ENCODE data around the gene RBM18.

The RBM18 gene

DNA sequence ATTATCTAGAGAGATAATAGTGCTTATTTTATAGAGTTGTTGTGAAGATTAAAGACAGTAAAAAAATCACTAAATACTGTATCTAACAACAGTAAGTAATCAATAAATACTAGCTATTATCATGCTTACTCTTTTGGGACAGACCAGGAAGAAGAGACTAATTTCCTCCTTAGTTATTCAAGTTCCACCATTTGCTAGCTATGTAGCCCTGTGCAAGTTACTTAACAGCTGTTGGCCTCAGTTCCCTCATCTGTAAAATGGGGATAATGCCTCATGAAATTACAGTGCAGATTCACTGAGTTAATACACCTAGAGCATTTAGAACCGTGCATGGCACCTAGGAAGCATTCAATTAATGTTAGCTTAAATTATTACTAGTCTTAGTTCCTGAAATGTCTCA lies 2.6 kb downstream of the RBM18 start:
- no peak for DNase-seq

DNA sequence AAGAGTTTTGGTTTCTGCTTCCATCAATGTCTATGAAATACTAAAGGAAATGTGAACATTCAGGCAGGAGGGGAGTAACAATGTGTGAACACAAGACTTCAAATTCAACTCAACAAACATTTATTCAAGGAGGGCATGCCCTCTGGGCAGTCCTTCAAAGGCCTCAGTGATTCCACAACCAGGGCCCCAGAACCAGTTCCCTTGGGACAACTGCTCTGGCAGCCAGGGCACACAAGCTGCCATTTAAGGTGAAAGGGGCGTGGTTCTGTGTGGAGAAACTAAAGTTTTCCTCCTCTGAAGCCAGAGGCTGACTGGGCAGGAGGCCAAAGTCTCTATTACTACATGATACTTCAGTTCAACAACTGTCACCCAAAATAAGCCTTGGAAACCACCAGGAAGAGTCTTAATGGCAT lies 3.2 kb downstream of the RBM18 start:
- no peak for DNase-seq

DNA sequence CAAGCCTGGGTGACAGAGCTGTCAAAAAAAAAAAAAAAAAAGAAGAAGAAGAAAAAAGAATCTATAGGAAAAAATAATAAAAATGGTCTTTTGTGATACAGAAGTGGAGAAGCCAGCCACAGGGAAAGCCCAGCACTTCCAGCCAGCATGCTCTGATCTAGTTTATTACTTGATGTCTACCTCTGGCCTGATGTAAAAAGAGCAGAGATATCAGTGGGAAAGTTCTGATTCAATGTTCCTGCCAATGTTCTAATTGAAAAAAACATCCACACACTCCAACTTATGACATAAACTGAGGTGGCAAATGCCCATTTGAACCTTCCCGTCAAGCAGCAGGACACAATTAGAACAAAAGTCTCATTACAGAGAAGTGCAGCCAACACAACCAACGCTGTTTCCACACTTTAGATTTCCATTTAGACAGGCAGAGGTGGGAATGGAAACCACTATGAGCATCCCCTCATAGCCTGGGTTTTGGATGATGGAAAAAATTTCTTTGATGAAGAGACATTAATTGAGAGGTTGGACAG lies 5.7 kb downstream of the RBM18 start:
- DNase-seq, result no peak

DNA sequence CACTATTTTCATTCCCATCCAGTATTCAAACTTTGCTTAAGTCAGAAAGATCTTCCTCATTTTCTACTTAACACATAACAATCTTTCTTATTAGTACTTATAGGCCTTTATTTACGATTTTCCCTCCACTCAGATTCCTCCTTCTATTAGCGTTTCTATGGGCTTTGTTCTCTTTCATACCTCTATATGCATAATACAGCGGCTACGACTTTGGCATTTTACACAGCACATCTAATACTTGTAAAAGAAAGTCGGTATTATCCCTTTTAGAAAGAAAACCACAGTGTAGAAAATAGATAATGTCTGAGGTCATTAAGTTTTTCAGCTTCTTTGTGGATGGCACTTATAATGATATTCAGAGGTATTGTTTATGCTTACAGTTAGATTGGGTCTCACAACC lies 8.4 kb downstream of the RBM18 start:
- DNase-seq, result no peak

DNA sequence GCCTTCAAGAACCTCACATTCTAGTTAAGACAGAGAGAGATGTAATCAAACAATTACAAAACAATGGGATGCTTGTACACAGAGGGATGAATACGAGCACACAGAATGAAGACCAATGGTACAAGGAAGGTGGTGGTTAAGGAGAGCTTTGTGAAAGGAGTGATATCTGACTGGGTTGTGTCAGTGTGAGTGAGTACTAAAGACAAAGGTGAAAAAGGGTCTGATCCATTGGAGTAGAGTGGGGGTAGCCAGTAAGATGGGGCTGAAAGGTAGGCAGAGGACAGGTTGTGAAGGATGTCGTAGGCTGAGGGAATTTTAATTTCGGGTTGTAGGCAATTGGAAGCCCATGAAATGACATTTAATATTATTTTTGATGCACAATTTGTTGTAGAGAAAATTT lies 9.9 kb downstream of the RBM18 start:
- DNase-seq, result no peak

DNA sequence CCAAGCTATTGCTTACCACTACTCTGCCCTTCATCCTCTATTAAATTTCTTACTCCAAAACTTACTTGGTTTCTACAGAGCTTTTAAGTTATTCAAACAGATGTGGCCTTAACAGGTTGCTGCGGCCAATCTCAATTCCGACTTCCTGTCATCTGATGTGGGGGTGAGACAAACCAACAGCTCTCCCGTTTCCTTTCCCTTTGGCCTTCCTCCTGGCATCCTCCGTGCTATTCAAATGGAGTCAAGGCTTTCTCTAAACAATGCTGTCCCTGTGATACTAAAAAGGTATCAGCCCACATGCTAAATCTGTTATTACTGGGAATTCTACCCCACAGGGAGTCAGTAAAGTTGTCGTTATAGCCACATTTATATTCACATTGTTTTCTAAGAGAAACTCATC lies 11.8 kb downstream of the RBM18 start:
- no peak for DNase-seq

DNA sequence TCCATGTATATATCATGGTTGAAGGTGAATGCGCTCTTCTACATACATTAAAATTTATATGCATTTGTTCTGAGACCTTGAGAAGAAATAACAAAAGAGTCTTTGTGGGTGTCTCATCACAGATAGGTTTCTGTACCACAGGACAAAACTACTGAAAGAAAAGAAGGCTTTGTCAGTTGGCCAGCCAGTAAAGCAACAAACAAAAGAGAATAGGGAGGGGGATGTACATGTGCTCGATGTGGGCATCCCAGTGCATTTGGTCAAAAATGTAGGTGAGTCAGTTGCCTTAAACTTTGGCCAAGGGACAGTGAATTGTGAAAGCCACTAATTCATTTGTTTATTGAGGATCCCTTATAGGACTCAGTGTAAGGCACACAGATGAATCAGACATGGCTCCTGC lies 13.3 kb downstream of the RBM18 start:
- DNase-seq, result no peak

DNA sequence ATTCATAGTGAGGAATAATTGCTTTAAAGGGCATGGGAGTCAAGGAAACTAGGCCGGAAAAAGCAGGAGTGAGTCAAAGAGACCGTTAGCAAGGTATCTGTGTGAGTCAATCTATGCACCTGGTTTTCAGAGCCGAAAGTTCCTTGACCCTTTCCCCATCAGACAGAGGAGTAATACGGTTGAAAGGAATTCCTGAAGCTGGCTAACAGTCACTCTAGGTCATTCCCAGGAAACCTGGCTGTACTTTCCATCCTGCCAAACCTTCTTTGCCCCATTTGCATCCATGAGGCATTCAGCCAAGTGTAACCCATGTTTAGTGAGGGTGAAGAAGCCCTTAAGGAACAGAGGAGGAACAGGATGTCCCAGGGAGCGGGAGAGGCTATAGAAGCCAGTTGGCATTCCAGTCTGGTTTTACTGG lies 16.2 kb downstream of the RBM18 start:
- no peak for DNase-seq

DNA sequence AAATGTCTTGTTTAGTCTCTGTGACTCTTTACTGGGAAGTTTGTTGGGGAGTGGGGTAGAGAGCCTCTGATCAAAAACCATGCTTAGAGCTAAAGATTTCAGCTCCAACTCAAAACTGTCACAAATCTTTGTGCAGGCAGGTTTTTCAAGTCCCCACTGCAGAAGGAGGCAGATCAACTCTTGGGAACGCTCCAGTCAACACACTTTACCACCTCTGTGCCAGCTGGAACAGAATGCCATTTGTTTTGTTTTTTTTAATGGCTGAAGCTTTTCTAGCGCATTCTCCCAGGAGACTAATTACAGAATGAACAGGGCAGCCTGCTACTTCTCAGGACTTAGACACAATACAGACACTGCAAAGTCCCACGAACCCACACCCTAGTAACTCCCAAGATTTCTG lies 18.0 kb downstream of the RBM18 start:
- DNase-seq, result no peak

DNA sequence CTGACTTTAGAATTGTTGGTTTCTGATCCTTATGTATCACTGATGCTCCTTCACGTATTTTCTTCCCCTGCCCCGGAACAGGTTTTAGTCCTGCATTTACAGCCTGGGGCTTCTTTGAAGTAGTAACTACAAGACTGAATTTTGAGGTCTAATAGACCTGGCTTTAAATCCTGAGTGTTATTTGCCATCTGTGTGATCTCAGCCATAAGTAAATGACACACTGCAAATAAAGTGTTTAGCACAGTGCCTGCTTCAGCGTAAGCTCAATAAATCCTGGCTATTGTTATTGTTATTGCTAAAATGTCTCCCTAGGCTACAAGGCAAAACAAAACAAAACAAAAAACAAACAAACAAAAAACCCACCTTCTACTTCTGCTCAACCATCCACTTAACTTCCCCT lies 20.3 kb downstream of the RBM18 start:
- DNase-seq, result no peak

DNA sequence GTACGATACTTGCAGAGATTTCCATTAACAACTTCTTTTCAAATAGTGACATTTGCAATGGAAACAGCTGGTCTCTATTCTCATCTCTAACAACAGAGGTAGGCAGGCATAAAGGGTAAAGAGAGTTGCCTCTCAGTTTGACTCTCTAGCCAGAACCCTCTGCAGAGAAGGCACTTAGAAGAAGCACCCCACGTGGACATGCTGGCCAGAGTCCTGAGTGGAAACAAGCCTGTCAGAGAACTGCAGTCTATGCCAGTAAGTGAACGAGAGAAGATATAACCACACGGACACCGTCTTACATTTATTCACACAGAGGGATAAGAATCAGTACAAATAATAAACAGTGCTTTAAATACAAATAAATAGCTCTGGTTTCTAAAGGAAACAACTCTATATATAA lies 24.9 kb downstream of the RBM18 start:
- DNase-seq, result no peak

DNA sequence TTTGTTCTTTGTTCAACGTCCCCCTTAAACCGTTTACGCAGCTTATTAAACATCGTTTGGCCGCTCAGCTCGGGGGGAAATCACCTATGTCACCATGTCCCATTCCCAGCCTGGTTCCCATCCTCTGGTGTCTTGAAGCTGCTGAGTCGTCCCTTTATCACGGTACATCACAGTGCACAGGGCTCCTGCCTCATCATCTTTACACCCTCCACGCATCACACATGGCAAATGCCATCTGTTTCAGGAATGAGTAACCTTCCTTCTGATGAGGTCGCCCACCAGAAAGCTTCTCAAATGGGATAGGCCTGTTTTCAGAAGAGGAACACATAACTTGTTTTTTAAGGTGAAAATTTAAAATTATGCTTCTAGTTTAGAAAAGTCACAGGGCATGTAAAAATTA lies 28.0 kb downstream of the RBM18 start:
- no peak for DNase-seq

DNA sequence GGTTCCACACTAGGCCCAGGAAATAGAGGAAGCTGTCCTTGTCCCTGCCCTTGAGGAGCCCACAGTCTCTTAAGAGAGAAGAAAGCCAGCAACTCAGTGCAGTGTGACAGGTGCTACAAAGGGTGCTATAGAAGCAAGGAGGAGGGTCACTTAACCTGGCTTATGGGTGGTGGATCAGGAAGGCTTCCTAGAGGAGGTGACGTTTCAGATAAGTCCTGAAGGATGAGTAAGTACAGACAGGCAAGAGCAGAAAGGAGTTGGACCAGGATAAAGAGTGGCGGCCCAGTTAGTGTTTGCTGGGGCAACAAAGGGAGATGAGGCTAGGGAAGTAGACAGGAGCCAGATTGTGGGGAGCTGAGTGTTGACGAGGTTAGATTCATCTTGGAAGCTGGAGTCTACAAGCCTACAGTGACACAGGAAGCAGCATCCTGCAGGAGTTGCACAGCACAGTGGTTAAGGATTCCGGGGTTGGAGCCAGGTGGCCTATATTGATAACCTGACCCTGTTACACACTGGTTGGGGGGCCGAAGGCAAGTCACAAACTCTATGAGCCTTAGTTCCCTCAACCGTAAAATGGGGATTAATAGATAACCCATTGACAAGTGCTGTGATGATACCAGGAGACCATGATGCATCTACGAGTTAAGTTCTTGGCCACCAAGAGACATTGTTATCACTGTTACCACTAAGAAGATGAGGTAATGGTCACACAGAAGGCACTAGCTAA lies 30.5 kb downstream of the RBM18 start:
- DNase-seq, result no peak

DNA sequence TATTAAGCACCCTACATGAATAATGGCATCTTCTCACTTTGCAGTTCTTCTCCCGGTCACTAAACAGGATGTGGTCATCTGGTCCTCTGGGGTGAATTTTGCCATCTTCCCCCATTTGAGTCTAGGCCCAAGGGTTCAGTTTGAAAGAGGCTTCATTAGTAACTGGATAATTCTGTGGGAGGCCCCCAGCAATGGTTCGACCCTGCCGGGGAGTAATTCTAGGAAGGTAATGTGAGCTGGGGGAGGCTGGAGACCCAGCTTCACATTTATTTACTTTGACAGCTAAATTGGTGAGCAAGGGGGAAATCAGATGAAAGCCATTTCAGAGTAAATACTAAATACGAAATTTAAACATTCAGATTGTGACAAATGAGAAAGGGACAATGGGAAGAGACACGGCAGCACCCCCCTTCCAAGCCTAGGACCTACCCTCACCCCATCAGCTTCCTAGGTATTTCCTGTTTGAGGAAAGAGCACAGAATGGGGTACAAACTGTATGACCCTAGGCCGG lies 31.8 kb downstream of the RBM18 start:
- DNase-seq, result no peak

DNA sequence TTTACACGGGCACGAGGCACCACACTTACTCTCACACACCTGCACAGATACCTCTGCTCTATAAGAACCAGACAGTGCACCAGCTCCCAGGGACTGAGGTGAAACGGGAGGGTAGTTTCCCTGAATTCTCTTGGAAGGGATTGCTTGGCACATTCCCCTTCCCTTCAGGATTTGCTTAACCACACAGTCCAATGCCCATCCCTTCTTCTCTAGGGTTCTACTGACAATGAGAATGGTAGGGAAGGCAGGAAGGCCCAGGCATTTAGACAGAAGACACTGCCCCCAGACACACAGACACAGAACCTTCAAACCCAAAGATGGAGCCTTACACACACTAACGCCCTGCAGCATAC lies 35.2 kb downstream of the RBM18 start:
- no peak for DNase-seq

DNA sequence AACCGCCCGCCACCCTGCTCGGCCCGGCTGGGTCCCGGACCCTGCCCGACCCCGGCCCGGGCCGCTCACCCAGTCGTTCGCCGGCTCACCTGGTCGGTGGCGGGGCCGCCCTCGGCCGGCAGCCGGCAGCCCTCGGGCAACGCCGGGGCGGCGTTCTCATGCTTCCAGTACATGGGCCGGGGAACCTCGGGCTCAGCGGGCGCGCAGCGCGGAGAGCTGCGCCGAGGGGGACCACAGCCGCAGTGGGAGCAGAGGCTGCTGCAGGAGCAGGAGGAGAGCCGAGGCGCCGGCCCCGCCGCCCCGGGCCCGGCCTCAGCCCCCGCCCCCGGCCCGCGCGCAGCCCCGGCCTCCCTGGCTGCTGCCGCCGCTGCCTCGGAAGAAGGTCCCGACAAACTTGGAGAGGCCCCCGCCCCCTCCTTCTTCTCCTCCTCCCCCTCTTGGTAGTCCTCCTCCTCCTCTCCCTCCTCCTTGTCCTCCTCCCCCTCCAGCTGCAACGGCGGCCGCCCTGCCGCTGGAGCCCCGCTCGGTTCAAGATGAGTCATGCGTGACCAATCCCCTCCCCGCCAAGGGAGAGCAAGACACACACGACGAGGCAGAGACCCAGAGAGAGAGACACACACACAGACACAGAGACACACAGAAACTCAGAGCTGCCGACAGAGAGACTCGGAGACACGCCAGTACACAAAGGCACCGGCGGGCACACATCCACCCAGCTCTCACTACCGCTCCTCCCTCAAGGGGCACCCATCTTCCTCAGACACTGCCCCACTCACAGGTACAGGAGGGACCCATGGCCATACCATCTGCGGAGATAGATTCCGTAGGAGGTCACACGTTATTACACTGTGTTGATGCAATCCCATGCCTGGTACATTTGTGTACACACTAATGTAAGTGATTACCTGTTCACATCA lies 35.8 kb downstream of the RBM18 start, which contains the start of gene LHX6:
TSS of gene LHX6 (minus strand) at position 390 of the 917 bp plus-strand sequence. CDS start at position 173, 217 bp downstream.
- DNase-seq, result peak; percentile 68

DNA sequence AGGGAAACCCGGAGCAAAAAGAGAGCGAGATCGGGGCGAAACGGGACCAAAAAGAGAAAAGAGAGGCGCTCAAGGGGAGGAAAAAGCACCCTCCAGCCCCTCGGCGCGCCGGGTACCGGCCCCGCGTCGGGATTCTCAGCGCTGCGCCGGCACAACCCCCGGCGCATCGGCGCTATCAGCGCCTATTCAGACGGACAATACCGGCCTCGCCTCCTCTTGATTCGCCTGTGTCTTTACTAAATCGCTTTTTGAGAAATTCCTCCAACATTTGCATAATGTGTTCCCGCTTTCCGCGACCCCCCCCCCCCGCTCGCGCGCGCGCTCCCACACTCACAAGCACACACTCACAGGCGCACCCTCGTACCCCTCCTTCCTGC lies 36.5 kb downstream of the RBM18 start:
- DNase-seq, result peak; percentile 70

DNA sequence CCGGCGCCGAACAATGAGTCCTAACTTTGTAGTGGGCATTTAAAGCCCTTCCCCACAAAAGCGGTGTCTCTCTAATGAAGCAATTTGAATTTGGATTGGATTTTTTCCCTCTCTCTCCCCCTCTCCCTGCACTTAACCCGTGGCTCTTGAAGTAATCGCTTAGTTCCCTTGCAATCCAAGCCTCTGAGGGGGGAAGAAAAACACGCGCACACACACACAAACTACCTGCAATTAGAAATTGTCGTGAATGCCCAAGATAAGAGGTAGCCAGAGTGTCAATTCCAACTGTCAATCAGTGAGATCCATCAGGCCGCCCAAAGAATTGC lies 37.1 kb downstream of the RBM18 start:
- DNase-seq, result no peak

DNA sequence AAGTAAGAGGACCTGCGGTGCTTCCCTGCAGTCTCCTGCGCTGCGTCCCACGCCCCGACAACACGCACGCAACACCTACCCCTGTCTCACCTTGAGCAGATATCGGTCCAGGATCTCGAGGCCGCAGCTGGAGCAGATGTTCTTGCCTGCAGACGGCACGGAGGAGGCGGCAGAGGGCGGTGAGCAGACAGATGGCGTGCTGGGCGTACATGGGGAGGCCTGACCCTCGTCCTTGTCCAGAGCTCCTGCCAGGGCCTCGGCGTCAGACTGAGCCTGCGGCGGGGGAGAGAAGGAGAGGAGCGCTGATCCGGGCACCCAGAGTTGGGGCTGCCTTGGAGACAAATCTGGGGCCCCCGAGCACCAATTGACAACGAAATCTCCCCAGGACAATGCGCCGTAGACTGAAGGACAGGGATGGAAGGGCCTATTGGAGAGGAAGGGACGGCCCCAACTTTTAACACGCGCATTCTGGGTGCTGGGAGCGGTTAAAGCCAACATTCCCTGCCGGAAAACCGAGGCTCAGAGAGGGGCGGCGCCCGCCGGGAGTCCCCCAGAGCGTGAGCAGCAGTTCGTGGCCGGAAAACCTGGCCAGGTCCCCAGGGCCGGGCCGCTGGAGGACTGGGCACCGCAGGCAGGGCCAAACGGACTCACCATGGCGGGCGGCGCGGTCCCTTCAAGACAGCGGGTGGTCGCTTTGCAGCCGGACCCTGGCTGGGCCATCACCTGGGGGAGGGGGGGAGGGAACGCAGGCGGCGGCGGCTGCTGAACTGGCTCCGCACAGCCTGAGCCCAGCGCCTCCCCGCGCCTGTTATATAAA lies 37.7 kb downstream of the RBM18 start:
- peak; percentile 62 for DNase-seq

DNA sequence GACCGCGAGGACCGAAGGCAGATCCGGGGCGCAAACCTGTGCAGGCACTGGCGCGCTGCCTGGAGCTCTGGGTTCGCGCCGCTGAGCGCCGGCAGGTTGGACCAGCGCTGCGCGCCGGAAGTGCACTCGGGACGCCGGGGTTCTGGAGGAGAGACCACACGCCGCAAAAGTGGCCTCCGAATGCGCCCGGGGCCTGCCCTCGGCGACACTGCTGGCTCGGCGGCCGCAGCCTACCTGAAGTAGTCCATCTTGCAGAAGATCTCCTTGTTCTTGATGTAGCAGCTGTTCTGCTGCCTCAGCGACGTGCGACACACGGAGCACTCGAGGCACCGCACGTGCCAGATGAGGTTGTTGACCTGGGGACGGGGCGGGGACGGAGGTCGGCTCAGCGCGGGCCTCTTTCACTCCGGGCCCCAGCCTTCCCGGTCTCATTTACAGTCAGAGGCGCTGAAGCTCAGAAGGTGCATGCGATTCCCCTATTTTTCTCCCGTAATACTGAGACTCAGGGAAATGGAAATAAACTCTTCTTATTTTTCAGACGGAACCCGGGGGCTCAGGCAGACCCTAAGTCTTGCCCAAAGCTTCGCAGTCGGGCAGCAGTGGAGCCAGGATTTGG lies 38.4 kb downstream of the RBM18 start:
- peak; percentile 67 for DNase-seq

DNA sequence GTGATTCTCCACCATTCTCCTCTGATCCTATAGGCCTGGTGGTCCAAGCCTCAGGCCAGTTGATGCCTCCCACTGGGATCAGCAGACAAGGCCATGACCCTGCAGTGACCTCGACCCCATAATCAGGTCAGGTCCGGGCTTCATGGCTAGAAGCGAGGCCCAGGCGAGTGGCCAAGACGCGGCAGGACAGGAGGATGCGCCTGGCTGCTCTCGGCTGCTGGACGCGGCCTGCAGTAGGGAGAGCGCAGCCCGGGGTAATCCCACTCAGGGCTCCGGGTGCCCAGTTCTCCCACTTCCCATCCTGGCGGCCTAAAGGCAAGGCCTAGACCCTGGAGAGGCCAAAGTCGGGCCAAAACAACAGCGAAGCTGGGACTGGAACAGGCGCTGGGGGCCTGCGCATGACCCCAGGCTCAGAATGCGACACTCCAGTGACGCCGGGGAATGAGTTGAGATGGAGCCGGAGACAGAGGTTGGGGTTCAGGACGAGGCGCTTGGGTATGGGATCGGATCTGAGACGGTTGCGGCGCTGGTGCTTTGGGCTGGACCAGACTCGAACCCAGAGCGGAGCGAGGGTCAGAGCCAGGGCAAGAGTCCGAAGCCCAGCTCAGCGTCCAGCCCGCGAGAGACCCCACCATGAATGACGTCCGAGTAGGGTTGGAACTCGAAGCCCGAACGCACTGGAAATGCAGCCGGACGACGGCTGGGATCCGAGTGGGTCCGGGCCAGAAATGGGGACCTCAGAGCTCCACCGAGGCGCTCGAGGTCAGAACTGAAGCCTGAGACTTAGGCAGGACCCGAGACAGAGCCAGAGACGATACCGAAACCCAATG lies 39.1 kb downstream of the RBM18 start:
- peak; percentile 57 for DNase-seq

All from right kidney (tissue), 1 donor.